ENCODE results near the gene TPCN2. TPM values are rescaled to one million over a fixed set of nuclear protein-coding genes. Genes with fewer than 3 reads are reported as not detected.

TPCN2 gene
- total RNA-seq, 1 experiment from 2014 or later, result 20.6 TPM

DNA sequence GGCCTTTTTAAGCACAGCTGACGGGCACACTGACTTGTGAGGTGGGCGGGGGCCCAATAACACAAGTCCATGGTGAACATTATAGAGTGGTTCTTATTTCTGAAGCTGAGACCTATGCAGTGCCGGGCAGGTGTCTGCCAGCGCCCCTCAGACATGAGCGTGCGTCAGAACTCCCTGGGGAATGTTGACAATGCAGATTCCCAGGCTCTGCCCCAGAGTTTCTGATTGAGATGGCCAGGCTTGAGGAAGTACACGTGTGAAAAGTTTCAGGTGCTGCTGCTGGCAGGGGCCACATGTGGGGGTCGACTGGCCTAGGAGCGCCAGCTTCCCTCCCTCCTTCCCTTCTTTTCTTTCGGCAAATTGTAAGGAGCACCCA lies 46.2 kb downstream of the TPCN2 start:
- ChIA-PET POLR2A (interaction anchor here (0.6 kb wide), 1 partner anchor 23 kb away, joined by 5 read pairs; no protein-coding TSS in a partner anchor), CTCF (no interaction called here)
- no TSS peak for BruUV-seq (replicated peaks)
- ATAC-seq, result no peak; the same call in 1 of the 2 replicates
- in situ Hi-C loops (cut with HindIII; ENCODE audit: low pct_unique_long_range_greater_than_20kb, low sequenced_read_pairs), result no loop called here
- no peak overlapping the region for H3K27ac ChIP-seq (ENCODE audit: low read length)
- intact Hi-C loops (cut with micrococcal nuclease; ENCODE audit: unreplicated experiment), result no loop called here
- H3K4me1 ChIP-seq (ENCODE audit: control insufficient read depth, insufficient read depth, low read length), result no peaks in the 10 kb centered on the region
- TF ChIP-seq CTCF (IDR thresholded peaks at IDR 0.05) (no peak), SIN3A (IDR thresholded peaks at IDR 0.05; ENCODE audit: borderline replicate concordance, insufficient read depth, low read depth, low read length) (no peak), TCF7L2 (IDR thresholded peaks at IDR 0.05; ENCODE audit: low read depth, low read length) (no peak), POLR2AphosphoS5 (IDR thresholded peaks at IDR 0.05; ENCODE audit: low read depth, low read length) (no peak)
- TF ChIP-seq, protein P1, sequence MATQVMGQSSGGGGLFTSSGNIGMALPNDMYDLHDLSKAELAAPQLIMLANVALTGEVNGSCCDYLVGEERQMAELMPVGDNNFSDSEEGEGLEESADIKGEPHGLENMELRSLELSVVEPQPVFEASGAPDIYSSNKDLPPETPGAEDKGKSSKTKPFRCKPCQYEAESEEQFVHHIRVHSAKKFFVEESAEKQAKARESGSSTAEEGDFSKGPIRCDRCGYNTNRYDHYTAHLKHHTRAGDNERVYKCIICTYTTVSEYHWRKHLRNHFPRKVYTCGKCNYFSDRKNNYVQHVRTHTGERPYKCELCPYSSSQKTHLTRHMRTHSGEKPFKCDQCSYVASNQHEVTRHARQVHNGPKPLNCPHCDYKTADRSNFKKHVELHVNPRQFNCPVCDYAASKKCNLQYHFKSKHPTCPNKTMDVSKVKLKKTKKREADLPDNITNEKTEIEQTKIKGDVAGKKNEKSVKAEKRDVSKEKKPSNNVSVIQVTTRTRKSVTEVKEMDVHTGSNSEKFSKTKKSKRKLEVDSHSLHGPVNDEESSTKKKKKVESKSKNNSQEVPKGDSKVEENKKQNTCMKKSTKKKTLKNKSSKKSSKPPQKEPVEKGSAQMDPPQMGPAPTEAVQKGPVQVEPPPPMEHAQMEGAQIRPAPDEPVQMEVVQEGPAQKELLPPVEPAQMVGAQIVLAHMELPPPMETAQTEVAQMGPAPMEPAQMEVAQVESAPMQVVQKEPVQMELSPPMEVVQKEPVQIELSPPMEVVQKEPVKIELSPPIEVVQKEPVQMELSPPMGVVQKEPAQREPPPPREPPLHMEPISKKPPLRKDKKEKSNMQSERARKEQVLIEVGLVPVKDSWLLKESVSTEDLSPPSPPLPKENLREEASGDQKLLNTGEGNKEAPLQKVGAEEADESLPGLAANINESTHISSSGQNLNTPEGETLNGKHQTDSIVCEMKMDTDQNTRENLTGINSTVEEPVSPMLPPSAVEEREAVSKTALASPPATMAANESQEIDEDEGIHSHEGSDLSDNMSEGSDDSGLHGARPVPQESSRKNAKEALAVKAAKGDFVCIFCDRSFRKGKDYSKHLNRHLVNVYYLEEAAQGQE (IDR thresholded peaks at IDR 0.05; ENCODE audit: insufficient read depth in 1 of 2, low read depth in 2 of 2, low read length in 1 of 2), result no peak
- H3K4me3 ChIP-seq (ENCODE audit: low read depth in 2 of 2, low read length in 2 of 2), result no peak overlapping the region
- H3K27me3 ChIP-seq (ENCODE audit: control insufficient read depth, insufficient read depth, low read length), result no peaks in the 10 kb centered on the region
- H3K36me3 ChIP-seq (ENCODE audit: control insufficient read depth, insufficient read depth, low read length), result no peaks in the 10 kb centered on the region
- no peak for DNase-seq (ENCODE audit: low read depth, low spot score)
- no peaks in the 10 kb centered on the region for H3K9me3 ChIP-seq (ENCODE audit: control insufficient read depth, insufficient read depth, low read depth, low read length)

- in situ Hi-C loops (cut with HindIII; ENCODE audit: low pct_unique_long_range_greater_than_20kb, low sequenced_read_pairs) (no loop called here), intact Hi-C loops (cut with micrococcal nuclease; ENCODE audit: unreplicated experiment) (no loop called here)
- Histone ChIP-seq H3K4me3 (ENCODE audit: low read depth in 2 of 2, low read length in 2 of 2) (no peak overlapping the region), H3K36me3 (ENCODE audit: control insufficient read depth, insufficient read depth, low read length) (no peaks in the 10 kb centered on the region), H3K27ac (ENCODE audit: low read length) (no peak overlapping the region), H3K27me3 (ENCODE audit: control insufficient read depth, insufficient read depth, low read length) (no peaks in the 10 kb centered on the region), H3K9me3 (ENCODE audit: control insufficient read depth, insufficient read depth, low read depth, low read length) (no peaks in the 10 kb centered on the region), H3K4me1 (ENCODE audit: control insufficient read depth, insufficient read depth, low read length) (no peaks in the 10 kb centered on the region)
- TF ChIP-seq POLR2AphosphoS5 (IDR thresholded peaks at IDR 0.05; ENCODE audit: low read depth, low read length) (no peak), CTCF (IDR thresholded peaks at IDR 0.05) (no peak), SIN3A (IDR thresholded peaks at IDR 0.05; ENCODE audit: borderline replicate concordance, insufficient read depth, low read depth, low read length) (no peak), TCF7L2 (IDR thresholded peaks at IDR 0.05; ENCODE audit: low read depth, low read length) (no peak)
- TF ChIP-seq, protein P1 (IDR thresholded peaks at IDR 0.05; ENCODE audit: insufficient read depth in 1 of 2, low read depth in 2 of 2, low read length in 1 of 2), result no peak
- ATAC-seq (no peak), DNase-seq (ENCODE audit: low read depth, low spot score) (no peak)
- CTCF ChIA-PET, result no interaction called here
- POLR2A ChIA-PET, result no interaction called here
- no TSS peak for BruUV-seq (replicated peaks)
Observed at GRCh38 chr11:69095300-69095699, 46.6 kb downstream of the TPCN2 start.
